Activated T-helper 1 cell treated with Interleukin-2 at 50 U/mL for 16 hours (primary cell): Measurements from ENCODE around the gene CFC1B.
"Not testable (repeated sequence)": the region's sequence is repeated elsewhere in the genome, so short reads cannot be mapped to it uniquely, and the experiment has no call there.

Source experiments
- DNase-seq: peaks from one replicate; pipeline ENCODE4 v3.0.0-alpha.2; 2020; ENCODE audit warnings: low read depth

CFC1B gene

DNA sequence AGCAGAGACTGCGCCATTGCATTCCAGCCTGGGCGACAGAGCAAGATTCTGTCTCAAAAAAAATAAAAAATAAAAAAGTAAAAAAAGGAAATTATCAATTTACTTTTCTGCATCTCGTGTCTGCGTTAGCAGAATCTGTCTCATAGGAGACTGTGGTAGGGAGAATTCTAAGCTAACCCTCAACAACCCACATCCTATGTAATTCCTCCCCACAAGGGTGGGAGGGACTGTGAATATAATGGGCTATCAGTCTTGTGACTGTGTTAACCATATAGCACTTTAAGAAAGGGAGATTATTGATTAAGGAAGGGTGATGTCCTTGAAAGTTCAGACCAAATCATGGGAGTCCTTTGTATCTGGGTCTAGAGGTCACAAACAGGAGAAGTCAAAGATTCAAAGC, 45.1 kb downstream of the CFC1B start:
- not testable (repeated sequence) for DNase-seq

DNA sequence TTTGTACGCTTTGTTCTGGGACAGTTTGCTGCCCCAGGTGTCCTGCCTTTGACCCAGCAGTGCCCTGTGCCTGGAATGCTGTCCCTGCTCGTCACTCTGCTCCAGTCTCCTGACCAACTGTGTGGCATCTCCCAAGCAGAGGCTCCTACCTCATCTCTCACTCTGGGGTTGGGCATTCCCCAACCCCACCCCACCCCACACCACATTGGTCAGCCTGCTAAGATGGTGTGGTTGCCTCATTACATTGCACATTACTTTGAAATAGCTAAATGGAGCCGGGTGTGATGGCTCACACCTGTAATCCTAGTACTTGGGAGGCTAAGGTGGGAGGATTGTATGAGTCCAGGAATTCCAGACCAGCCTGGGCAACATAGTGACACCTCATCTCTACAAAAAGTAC, 50.9 kb downstream of the CFC1B start:
- DNase-seq, result not testable (repeated sequence)

DNA sequence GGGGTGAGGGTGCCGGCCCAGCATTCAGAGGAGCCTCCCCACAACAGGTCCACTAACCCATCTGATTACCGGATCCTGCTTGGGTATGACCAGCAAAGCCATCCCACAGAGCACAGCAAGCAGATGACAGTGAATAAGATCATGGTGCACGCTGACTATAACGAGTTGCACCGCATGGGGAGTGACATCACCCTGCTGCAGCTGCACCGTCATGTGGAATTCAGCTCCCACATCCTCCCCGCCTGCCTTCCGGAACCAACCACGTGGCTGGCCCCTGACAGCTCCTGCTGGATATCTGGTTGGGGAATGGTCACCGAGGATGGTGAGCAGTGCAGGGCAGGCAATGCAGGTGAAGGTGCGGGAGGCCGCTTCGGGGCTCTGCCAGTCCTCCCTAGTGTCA, 53.2 kb downstream of the CFC1B start:
- DNase-seq, result not testable (repeated sequence)

DNA sequence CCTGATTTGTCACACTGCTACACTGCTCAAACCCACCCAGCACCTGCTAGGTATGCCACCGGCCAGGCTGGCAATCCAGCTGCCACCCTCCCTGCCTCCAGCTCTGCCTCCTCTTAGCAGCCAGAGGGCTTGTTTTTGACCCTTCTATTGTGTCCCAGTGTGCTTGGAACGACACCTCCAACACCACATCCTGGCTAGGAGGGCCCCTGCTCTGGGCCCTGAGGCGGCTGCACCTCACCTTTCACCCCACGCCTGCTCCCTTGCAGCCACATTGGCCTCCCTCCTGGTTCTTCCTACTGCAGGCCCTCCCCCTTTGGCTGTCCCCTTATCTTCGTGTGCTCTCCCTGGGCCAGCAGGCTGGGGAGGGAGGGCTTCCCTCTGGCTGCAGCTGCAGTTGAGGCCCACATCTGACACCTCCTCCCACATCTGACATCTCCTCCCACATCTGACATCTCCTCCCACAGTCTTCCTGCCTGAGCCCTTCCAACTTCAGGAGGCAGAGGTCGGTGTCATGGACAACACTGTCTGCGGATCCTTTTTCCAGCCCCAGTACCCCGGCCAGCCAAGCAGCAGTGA, 55.3 kb downstream of the CFC1B start:
- not testable (repeated sequence) for DNase-seq

DNA sequence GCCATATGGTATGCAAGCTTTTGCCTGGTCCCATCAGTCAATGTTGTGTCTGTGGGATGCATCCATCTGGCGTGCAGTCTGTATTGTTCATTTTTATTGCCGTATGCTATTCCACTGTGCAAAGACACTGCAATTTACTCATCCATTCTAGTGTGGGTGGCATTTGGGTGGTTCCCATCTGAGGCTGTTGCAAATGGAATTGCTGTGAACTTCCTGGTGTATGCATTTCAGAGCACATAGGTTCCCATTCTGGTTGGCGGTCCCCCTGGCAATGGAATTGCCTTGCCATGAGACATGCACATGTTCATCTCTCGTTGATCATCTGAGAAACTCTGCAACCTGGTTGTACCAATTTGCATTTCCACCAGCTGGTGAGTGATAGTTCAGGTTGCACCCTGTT, 56.5 kb downstream of the CFC1B start:
- not testable (repeated sequence) for DNase-seq
